H9 (cell line): Measurements from ENCODE around the gene TPSAB1. TPM values are rescaled to one million over a fixed set of nuclear protein-coding genes. Genes with fewer than 3 reads are reported as not detected.

Experiments
- DNase-seq: peaks from one replicate; pipeline ENCODE4 v3.0.0-alpha.2; 2017
- H2AFZ ChIP-seq: one replicate; pipeline ENCODE4 v1.6.1; 2013; ENCODE audit warnings: mild to moderate bottlenecking, low read length, control low read depth, moderate library complexity
- H2AK5ac ChIP-seq: 2 replicates; pipeline ENCODE4 v1.6.1; 2013; ENCODE audit warnings: low read length, control low read depth, mixed read lengths; ENCODE audit not compliant: insufficient read length
- H2BK120ac ChIP-seq: one replicate; pipeline ENCODE4 v1.6.1; 2013; ENCODE audit warnings: low read depth, mild to moderate bottlenecking, low read length, control low read depth, inconsistent platforms; ENCODE audit not compliant: poor library complexity, severe bottlenecking
- H2BK12ac ChIP-seq: 2 replicates; pipeline ENCODE4 v1.6.1; 2013; ENCODE audit warnings: low read length, control low read depth, mixed read lengths, low read depth; ENCODE audit not compliant: insufficient read length
- H2BK15ac ChIP-seq: 2 replicates; pipeline ENCODE4 v1.6.1; 2013; ENCODE audit warnings: low read depth, low read length, control low read depth
- H2BK20ac ChIP-seq: one replicate; pipeline ENCODE4 v1.6.1; 2013; ENCODE audit warnings: low read depth, mild to moderate bottlenecking, low read length, control low read depth, inconsistent platforms; ENCODE audit not compliant: poor library complexity, severe bottlenecking
- H2BK5ac ChIP-seq: 2 replicates; pipeline ENCODE4 v1.6.1; 2013; ENCODE audit warnings: low read length, control low read depth, mixed read lengths; ENCODE audit not compliant: insufficient read length
- H3K14ac ChIP-seq: 2 replicates; pipeline ENCODE4 v1.6.1; 2013; ENCODE audit warnings: low read length, control low read depth; ENCODE audit not compliant: insufficient read depth
- H3K18ac ChIP-seq: 2 replicates; pipeline ENCODE4 v1.6.1; 2013; ENCODE audit warnings: low read depth, mild to moderate bottlenecking, mixed read lengths, low read length, control low read depth; ENCODE audit not compliant: insufficient read length
- H3K23ac ChIP-seq: 2 replicates; pipeline ENCODE4 v1.6.1; 2013; ENCODE audit warnings: low read length, control low read depth, mixed read lengths, low read depth; ENCODE audit not compliant: insufficient read length
- H3K23me2 ChIP-seq: 2 replicates; pipeline ENCODE4 v1.6.1; 2013; ENCODE audit warnings: low read depth, mild to moderate bottlenecking, mixed read lengths, low read length, control low read depth; ENCODE audit not compliant: insufficient read length, poor library complexity, severe bottlenecking
- H3K27ac ChIP-seq: 2 replicates; pipeline ENCODE4 v1.5.1; 2013; ENCODE audit warnings: low read length, control low read depth, mixed read lengths, low read depth; ENCODE audit not compliant: insufficient read length
- H3K27me3 ChIP-seq: 2 replicates; pipeline ENCODE4 v1.6.1; 2013; ENCODE audit warnings: low read length, control low read depth, inconsistent platforms; ENCODE audit not compliant: insufficient read depth
- H3K4ac ChIP-seq: 2 replicates; pipeline ENCODE4 v1.6.1; 2013; ENCODE audit warnings: low read depth, mild to moderate bottlenecking, control low read depth, inconsistent platforms, low read length, moderate library complexity
- H3K4me1 ChIP-seq: 2 replicates; pipeline ENCODE4 v1.6.1; 2013; ENCODE audit warnings: low read length, control low read depth, inconsistent platforms; ENCODE audit not compliant: insufficient read depth
- H3K4me2 ChIP-seq: 2 replicates; pipeline ENCODE4 v1.6.1; 2013; ENCODE audit warnings: low read length, control low read depth, mixed read lengths; ENCODE audit not compliant: insufficient read length, insufficient read depth
- H3K56ac ChIP-seq: 2 replicates; pipeline ENCODE4 v1.6.1; 2013; ENCODE audit warnings: low read depth, mild to moderate bottlenecking, mixed read lengths, low read length, control low read depth; ENCODE audit not compliant: insufficient read length
- H3K79me1 ChIP-seq: 2 replicates; pipeline ENCODE4 v1.6.1; 2013; ENCODE audit warnings: low read depth, mild to moderate bottlenecking, moderate library complexity, low read length, control low read depth, inconsistent platforms; ENCODE audit not compliant: insufficient read depth, poor library complexity, severe bottlenecking
- H3K79me2 ChIP-seq: 2 replicates; pipeline ENCODE4 v1.6.1; 2013; ENCODE audit warnings: low read length, control low read depth, inconsistent platforms; ENCODE audit not compliant: insufficient read depth
- H3K9ac ChIP-seq: 2 replicates; pipeline ENCODE4 v1.6.1; 2013; ENCODE audit warnings: low read length, control low read depth, mixed read lengths; ENCODE audit not compliant: insufficient read length; ENCODE audit errors: extremely low read depth
- H3K9me3 ChIP-seq: one replicate; pipeline ENCODE4 v1.6.1; 2013; ENCODE audit warnings: low read depth, low read length, inconsistent platforms; ENCODE audit not compliant: control insufficient read depth
- H3T11ph ChIP-seq: one replicate; pipeline ENCODE4 v1.6.1; 2013; ENCODE audit warnings: mild to moderate bottlenecking, low read length, control low read depth, inconsistent platforms
- H4K20me1 ChIP-seq: one replicate; pipeline ENCODE4 v1.6.1; 2013; ENCODE audit not compliant: control insufficient read depth, insufficient read length, insufficient read depth
- H4K5ac ChIP-seq: 2 replicates; pipeline ENCODE4 v1.6.1; 2013; ENCODE audit warnings: low read depth, mild to moderate bottlenecking, mixed read lengths, low read length, control low read depth; ENCODE audit not compliant: insufficient read length
- H4K8ac ChIP-seq: replicated peaks from 2 replicates; pipeline ENCODE4 v1.6.1; 2013; ENCODE audit warnings: low read length, control low read depth, mixed read lengths, low read depth; ENCODE audit not compliant: insufficient read length
- H4K91ac ChIP-seq: 2 replicates; pipeline ENCODE4 v1.6.1; 2013; ENCODE audit warnings: low read depth, mild to moderate bottlenecking, moderate library complexity, mixed read lengths, low read length, control low read depth; ENCODE audit not compliant: insufficient read length
- H3K27ac Mint-ChIP-seq, 3 experiments: 2 replicates in 2 of 3; 3 replicates in 1 of 3; pipeline ENCODE4 v1.8.0; 2020 to 2021; ENCODE audit warnings: mixed read lengths in 3 of 3, mild to moderate bottlenecking in 1 of 3, moderate library complexity in 1 of 3
- H3K27me3 Mint-ChIP-seq: 2 replicates; pipeline ENCODE4 v1.8.0; 2021; ENCODE audit warnings: low read depth, mild to moderate bottlenecking, moderate library complexity, mixed read lengths
- H3K36me3 Mint-ChIP-seq, 3 experiments: 2 replicates in 2 of 3; 3 replicates in 1 of 3; pipeline ENCODE4 v1.8.0; 2020 to 2021; ENCODE audit warnings: low read depth in 3 of 3, mixed read lengths in 3 of 3; ENCODE audit not compliant: insufficient read depth in 1 of 3
- H3K4me1 Mint-ChIP-seq, 2 experiments: 2 replicates each; pipeline ENCODE4 v1.8.0; 2020; ENCODE audit warnings: mixed read lengths in 2 of 2
- H3K4me3 Mint-ChIP-seq, 2 experiments: 2 replicates in 1 of 2; 3 replicates in 1 of 2; pipeline ENCODE4 v1.8.0; 2020 to 2021; ENCODE audit warnings: mild to moderate bottlenecking in 2 of 2, mixed read lengths in 2 of 2, moderate library complexity in 1 of 2
- H3K9me3 Mint-ChIP-seq, 2 experiments: 2 replicates in 1 of 2; 3 replicates in 1 of 2; pipeline ENCODE4 v1.8.0; 2020; ENCODE audit warnings: mild to moderate bottlenecking in 2 of 2, mixed read lengths in 2 of 2, moderate library complexity in 1 of 2
- WGBS: extraction: QIAGEN DNeasy Blood & Tissue Kit; methylation state at CpG from one replicate; pipeline ENCODE4 v1.1.7; 2013; ENCODE audit warnings: missing lambda C conversion rate, low lambda C conversion rate, mixed read lengths; ENCODE audit not compliant: insufficient read length; ENCODE audit errors: extremely low coverage; 5-methylcytosine and 5-hydroxymethylcytosine counted together
- total RNA-seq: library from RNA; stranded (reverse); gene quantifications from 2 replicates; pipeline ENCODE4 v1.2.1, GENCODE V29; 2021
- TF ChIP-seq, protein P1 (sequence below): fragments of 200-600 bp; sonication (generic); conservative IDR thresholded peaks from 3 replicates; pipeline ENCODE4 v1.8.0; 2021; ENCODE audit warnings: antibody characterized with exemption, mild to moderate bottlenecking

The TPSAB1 gene
- total RNA-seq, 1 experiment from 2014 or later, result not detected

DNA sequence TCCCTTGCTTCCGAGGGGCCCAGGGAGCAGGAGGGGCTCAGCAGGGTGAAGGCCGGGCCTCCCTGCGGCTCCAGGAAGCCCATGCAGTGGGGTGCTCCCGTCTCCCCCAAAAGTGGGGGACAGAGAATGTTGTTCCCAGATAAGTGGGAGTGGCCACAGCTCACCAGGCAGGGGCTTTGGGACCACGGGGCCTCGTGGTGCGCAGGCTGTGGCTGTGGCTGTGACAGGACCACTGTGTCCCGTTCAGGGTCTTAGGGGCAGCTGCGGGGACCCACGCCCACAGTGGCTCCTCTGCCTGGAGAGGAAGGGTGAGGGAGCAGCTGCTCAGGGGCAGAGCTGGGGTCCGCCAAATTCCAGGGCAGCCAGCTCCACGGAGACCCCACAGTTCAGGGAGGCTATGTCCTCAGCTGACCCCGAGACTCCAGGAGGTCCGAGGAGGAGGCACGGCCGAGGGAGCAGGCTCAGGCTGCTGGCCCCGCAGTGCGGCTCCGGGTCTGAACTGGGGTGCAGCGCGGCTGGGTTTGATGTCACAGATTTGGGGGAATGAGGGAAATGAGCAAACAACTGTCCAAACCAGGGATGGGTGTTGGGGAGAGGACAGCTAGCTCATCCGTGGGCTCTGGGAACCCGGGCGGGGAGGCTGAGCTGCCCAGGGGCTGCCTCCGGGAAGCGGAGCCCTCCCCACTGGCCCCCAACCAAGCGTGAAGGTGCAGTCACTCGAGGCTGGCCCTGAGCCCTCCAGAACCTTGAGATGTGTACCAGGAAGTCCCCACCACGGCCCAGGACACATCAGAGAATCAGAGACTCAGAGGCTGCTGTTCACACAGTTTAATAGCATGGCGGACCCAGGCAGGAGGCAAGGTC lies 38.8 kb downstream of the TPSAB1 start:
- H3T11ph ChIP-seq, result no peak overlapping the region
- no peak overlapping the region for H2BK15ac ChIP-seq
- H3K27ac ChIP-seq, result no peak overlapping the region
- no peak overlapping the region for H2AFZ ChIP-seq
- Mint-ChIP-seq H3K4me3 (no peak overlapping the region), H3K27ac (no peak overlapping the region), H3K36me3 (peaks cover 0 to 4% (median 0%) of the 10 kb centered on the region in 3 experiments; a peak in 2 of 7 replicates), H3K4me1 (peaks cover 12 to 23% of the 10 kb centered on the region in 2 experiments; a peak in 3 of 4 replicates), H3K9me3 (no peaks in the 10 kb centered on the region), H3K27me3 (peaks cover 41% of the 10 kb centered on the region)
- H3K23me2 ChIP-seq, result no peaks in the 10 kb centered on the region
- H3K4ac ChIP-seq, result no peak overlapping the region
- H3K23ac ChIP-seq, result no peak overlapping the region
- H4K5ac ChIP-seq, result no peak overlapping the region
- no peaks in the 10 kb centered on the region for H3K79me2 ChIP-seq
- DNase-seq, result no peak
- H2AK5ac ChIP-seq, result no peak overlapping the region
- H2BK5ac ChIP-seq, result no peak overlapping the region
- TF ChIP-seq, protein P1, sequence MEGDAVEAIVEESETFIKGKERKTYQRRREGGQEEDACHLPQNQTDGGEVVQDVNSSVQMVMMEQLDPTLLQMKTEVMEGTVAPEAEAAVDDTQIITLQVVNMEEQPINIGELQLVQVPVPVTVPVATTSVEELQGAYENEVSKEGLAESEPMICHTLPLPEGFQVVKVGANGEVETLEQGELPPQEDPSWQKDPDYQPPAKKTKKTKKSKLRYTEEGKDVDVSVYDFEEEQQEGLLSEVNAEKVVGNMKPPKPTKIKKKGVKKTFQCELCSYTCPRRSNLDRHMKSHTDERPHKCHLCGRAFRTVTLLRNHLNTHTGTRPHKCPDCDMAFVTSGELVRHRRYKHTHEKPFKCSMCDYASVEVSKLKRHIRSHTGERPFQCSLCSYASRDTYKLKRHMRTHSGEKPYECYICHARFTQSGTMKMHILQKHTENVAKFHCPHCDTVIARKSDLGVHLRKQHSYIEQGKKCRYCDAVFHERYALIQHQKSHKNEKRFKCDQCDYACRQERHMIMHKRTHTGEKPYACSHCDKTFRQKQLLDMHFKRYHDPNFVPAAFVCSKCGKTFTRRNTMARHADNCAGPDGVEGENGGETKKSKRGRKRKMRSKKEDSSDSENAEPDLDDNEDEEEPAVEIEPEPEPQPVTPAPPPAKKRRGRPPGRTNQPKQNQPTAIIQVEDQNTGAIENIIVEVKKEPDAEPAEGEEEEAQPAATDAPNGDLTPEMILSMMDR, result no peak
- WGBS, result no CpG with 5 or more reads among the region's 30 CpGs
- no peak overlapping the region for H3K14ac ChIP-seq
- no peak overlapping the region for H3K56ac ChIP-seq
- no peaks in the 10 kb centered on the region for H4K20me1 ChIP-seq
- no peak overlapping the region for H2BK20ac ChIP-seq
- H2BK120ac ChIP-seq, result no peak overlapping the region
- no peak overlapping the region for H3K9ac ChIP-seq
- H2BK12ac ChIP-seq, result no peak overlapping the region
- H3K4me1 ChIP-seq, result no peaks in the 10 kb centered on the region; the same call in 1 of the 2 replicates
- H3K18ac ChIP-seq, result peak overlapping the region; percentile 8
- no peak overlapping the region for H3K4me2 ChIP-seq
- H4K8ac ChIP-seq, result no peak overlapping the region
- H4K91ac ChIP-seq, result no peak overlapping the region
- H3K9me3 ChIP-seq, result no peaks in the 10 kb centered on the region
- H3K79me1 ChIP-seq, result no peaks in the 10 kb centered on the region
- no peaks in the 10 kb centered on the region for H3K27me3 ChIP-seq
